ENCODE measurements around the gene PSMB2.

The PSMB2 gene

DNA sequence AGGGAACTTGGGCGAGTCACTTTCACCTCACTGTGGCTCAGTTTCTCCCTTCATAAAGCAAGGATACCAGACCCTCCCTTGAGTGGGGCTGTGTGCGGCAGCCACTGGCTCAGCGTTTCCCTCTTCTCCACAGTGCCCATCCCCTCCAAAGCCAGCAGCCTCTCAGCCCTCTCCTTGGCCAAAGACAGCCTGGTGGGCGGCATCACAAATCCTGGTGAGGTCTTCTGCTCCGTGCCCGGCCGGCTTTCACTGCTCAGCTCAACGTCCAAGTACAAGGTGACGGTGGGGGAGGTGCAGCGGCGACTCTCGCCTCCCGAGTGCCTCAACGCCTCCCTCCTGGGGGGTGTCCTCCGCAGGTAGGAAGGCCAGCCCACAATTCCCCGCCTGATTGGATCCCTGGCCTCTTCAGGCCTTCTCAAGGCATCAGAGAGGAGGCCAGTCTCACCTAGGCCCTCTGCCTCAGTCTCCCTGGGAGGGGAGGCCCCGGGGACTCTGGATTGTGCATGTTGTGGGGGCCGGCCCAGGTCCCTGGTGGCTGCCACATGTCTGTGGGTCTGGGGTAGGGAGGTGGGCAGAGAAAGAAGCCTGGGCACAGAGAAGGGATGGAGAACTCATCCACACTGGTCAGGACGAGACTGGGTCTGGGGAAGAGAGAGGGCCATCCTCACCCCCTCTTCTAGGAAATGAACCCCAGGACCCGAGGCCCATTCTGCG, 53.0 kb downstream of the PSMB2 start:
- ATAC-seq, result no peak
- TF ChIP-seq ZNF8 (CRISPR knock-in tag; IDR thresholded peaks at IDR 0.05), result no peak
- TF ChIP-seq PATZ1 (CRISPR knock-in tag; IDR thresholded peaks at IDR 0.05; ENCODE audit: borderline replicate concordance), result no peak
- no peak for TF ChIP-seq BACH2 (CRISPR knock-in tag; IDR thresholded peaks at IDR 0.05; ENCODE audit: borderline replicate concordance)
- TF ChIP-seq PPARA (CRISPR knock-in tag; IDR thresholded peaks at IDR 0.05; ENCODE audit: borderline replicate concordance), result no peak
- TF ChIP-seq ZC3H10 (CRISPR knock-in tag; IDR thresholded peaks at IDR 0.05), result no peak
- no peak for TF ChIP-seq ARNTL (CRISPR knock-in tag; IDR thresholded peaks at IDR 0.05; ENCODE audit: borderline replicate concordance, low read depth)
- TF ChIP-seq, protein P1, sequence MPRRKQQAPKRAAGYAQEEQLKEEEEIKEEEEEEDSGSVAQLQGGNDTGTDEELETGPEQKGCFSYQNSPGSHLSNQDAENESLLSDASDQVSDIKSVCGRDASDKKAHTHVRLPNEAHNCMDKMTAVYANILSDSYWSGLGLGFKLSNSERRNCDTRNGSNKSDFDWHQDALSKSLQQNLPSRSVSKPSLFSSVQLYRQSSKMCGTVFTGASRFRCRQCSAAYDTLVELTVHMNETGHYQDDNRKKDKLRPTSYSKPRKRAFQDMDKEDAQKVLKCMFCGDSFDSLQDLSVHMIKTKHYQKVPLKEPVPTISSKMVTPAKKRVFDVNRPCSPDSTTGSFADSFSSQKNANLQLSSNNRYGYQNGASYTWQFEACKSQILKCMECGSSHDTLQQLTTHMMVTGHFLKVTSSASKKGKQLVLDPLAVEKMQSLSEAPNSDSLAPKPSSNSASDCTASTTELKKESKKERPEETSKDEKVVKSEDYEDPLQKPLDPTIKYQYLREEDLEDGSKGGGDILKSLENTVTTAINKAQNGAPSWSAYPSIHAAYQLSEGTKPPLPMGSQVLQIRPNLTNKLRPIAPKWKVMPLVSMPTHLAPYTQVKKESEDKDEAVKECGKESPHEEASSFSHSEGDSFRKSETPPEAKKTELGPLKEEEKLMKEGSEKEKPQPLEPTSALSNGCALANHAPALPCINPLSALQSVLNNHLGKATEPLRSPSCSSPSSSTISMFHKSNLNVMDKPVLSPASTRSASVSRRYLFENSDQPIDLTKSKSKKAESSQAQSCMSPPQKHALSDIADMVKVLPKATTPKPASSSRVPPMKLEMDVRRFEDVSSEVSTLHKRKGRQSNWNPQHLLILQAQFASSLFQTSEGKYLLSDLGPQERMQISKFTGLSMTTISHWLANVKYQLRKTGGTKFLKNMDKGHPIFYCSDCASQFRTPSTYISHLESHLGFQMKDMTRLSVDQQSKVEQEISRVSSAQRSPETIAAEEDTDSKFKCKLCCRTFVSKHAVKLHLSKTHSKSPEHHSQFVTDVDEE (CRISPR knock-in tag; IDR thresholded peaks at IDR 0.05), result no peak
- TF ChIP-seq ISL1 (CRISPR knock-in tag; IDR thresholded peaks at IDR 0.05), result no peak

- ATAC-seq, result no peak
- TF ChIP-seq GLIS3 (CRISPR knock-in tag; IDR thresholded peaks at IDR 0.05) (no peak), BACH2 (CRISPR knock-in tag; IDR thresholded peaks at IDR 0.05; ENCODE audit: borderline replicate concordance) (no peak), OSR1 (CRISPR knock-in tag; IDR thresholded peaks at IDR 0.05) (no peak), SNAI2 (CRISPR knock-in tag; IDR thresholded peaks at IDR 0.05) (no peak), ZFP30 (CRISPR knock-in tag; IDR thresholded peaks at IDR 0.05) (no peak), ARNTL (CRISPR knock-in tag; IDR thresholded peaks at IDR 0.05; ENCODE audit: borderline replicate concordance, low read depth) (no peak), PPARA (CRISPR knock-in tag; IDR thresholded peaks at IDR 0.05; ENCODE audit: borderline replicate concordance) (no peak), ZFP3 (CRISPR knock-in tag; IDR thresholded peaks at IDR 0.05) (no peak), ZC3H10 (CRISPR knock-in tag; IDR thresholded peaks at IDR 0.05) (no peak), ZNF8 (CRISPR knock-in tag; IDR thresholded peaks at IDR 0.05) (no peak), CREB5 (CRISPR knock-in tag; IDR thresholded peaks at IDR 0.05; ENCODE audit: low read depth) (no peak), TCF4 (CRISPR knock-in tag; IDR thresholded peaks at IDR 0.05; ENCODE audit: borderline replicate concordance) (no peak), PATZ1 (CRISPR knock-in tag; IDR thresholded peaks at IDR 0.05; ENCODE audit: borderline replicate concordance) (no peak), ZNF565 (CRISPR knock-in tag; conservative IDR thresholded peaks at IDR 0.05; ENCODE audit: low read depth) (no peak), ZNF70 (CRISPR knock-in tag; IDR thresholded peaks at IDR 0.05) (no peak), CSDC2 (CRISPR knock-in tag; IDR thresholded peaks at IDR 0.05) (no peak), ESRRG (CRISPR knock-in tag; IDR thresholded peaks at IDR 0.05) (no peak)
- TF ChIP-seq, protein P2, sequence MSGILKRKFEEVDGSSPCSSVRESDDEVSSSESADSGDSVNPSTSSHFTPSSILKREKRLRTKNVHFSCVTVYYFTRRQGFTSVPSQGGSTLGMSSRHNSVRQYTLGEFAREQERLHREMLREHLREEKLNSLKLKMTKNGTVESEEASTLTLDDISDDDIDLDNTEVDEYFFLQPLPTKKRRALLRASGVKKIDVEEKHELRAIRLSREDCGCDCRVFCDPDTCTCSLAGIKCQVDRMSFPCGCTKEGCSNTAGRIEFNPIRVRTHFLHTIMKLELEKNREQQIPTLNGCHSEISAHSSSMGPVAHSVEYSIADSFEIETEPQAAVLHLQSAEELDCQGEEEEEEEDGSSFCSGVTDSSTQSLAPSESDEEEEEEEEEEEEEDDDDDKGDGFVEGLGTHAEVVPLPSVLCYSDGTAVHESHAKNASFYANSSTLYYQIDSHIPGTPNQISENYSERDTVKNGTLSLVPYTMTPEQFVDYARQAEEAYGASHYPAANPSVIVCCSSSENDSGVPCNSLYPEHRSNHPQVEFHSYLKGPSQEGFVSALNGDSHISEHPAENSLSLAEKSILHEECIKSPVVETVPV (CRISPR knock-in tag; IDR thresholded peaks at IDR 0.05), result no peak
- TF ChIP-seq, protein P1 (CRISPR knock-in tag; IDR thresholded peaks at IDR 0.05), result no peak
- TF ChIP-seq, protein P3, sequence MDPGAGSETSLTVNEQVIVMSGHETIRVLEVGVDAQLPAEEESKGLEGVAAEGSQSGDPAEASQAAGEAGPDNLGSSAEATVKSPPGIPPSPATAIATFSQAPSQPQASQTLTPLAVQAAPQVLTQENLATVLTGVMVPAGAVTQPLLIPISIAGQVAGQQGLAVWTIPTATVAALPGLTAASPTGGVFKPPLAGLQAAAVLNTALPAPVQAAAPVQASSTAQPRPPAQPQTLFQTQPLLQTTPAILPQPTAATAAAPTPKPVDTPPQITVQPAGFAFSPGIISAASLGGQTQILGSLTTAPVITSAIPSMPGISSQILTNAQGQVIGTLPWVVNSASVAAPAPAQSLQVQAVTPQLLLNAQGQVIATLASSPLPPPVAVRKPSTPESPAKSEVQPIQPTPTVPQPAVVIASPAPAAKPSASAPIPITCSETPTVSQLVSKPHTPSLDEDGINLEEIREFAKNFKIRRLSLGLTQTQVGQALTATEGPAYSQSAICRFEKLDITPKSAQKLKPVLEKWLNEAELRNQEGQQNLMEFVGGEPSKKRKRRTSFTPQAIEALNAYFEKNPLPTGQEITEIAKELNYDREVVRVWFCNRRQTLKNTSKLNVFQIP (CRISPR knock-in tag; IDR thresholded peaks at IDR 0.05; ENCODE audit: borderline replicate concordance, low read depth), result no peak
These were observed 53.6 kb downstream of the PSMB2 start for GRCh38 chr1:35587736-35588135.

Data from SK-N-SH treated with all-trans-retinoic acid at 6 μM for 48 hours (cell line).